ENCODE results near the gene CUTA. TPM values are rescaled to one million over a fixed set of nuclear protein-coding genes. Genes with fewer than 3 reads are reported as not detected.

The CUTA gene
- polyA plus RNA-seq, 1 donor from 2014 or later, result 343 TPM

GRCh38 chr6:33442283-33442682 is 24.4 kb upstream of the CUTA start:
- Histone ChIP-seq H3K4me3 (ENCODE audit: low read length) (no peak overlapping the region), H3K9ac (ENCODE audit: low read length) (no peak overlapping the region), H2AFZ (ENCODE audit: low read depth, low read length) (no peak overlapping the region), H3K36me3 (ENCODE audit: insufficient read depth, low read length) (no peaks in the 10 kb centered on the region), H3K27me3 (ENCODE audit: insufficient read depth, low read depth, low read length) (no peaks in the 10 kb centered on the region), H3K9me2 (ENCODE audit: insufficient read depth, low read length) (no peaks in the 10 kb centered on the region), H3K9me3 (ENCODE audit: low read length) (no peaks in the 10 kb centered on the region), H4K20me1 (ENCODE audit: insufficient read depth) (no peaks in the 10 kb centered on the region), H3K4me2 (ENCODE audit: low read length) (no peak overlapping the region), H3F3A (ENCODE audit: insufficient read depth, low read length, poor library complexity, severe bottlenecking) (no peaks in the 10 kb centered on the region), H3K27ac (ENCODE audit: low read length) (no peak overlapping the region), H3K79me2 (replicated peaks; ENCODE audit: insufficient read depth, low read length) (no peaks in the 10 kb centered on the region)
- no peak for TF ChIP-seq MXI1 (conservative IDR thresholded peaks at IDR 0.05; ENCODE audit: poor library complexity, severe bottlenecking)
- no peak for TF ChIP-seq RAD21 (conservative IDR thresholded peaks at IDR 0.05)
- no peak for TF ChIP-seq POLR2AphosphoS5 (IDR thresholded peaks at IDR 0.05)
- TF ChIP-seq EP300 (conservative IDR thresholded peaks at IDR 0.05; ENCODE audit: poor library complexity, severe bottlenecking), result no peak
- TF ChIP-seq CTCF (IDR thresholded peaks at IDR 0.05; ENCODE audit: poor library complexity, severe bottlenecking), result no peak
- TF ChIP-seq EZH2 (IDR thresholded peaks at IDR 0.05; ENCODE audit: borderline replicate concordance, insufficient read depth, low read length, poor library complexity, severe bottlenecking), result no peak
- no peak for TF ChIP-seq TAF1 (IDR thresholded peaks at IDR 0.05; ENCODE audit: low read depth)
- no peak for TF ChIP-seq REST (IDR thresholded peaks at IDR 0.05; ENCODE audit: borderline replicate concordance)
- no peak for TF ChIP-seq SMC3 (conservative IDR thresholded peaks at IDR 0.05; ENCODE audit: poor library complexity)

- Histone ChIP-seq H3K79me2 (replicated peaks; ENCODE audit: insufficient read depth, low read length) (no peaks in the 10 kb centered on the region), H3K27me3 (ENCODE audit: insufficient read depth, low read depth, low read length) (no peaks in the 10 kb centered on the region), H3K4me2 (ENCODE audit: low read length) (no peak overlapping the region), H3K9me2 (ENCODE audit: insufficient read depth, low read length) (no peaks in the 10 kb centered on the region), H3K9ac (ENCODE audit: low read length) (no peak overlapping the region), H2AFZ (ENCODE audit: low read depth, low read length) (no peak overlapping the region), H3F3A (ENCODE audit: insufficient read depth, low read length, poor library complexity, severe bottlenecking) (no peaks in the 10 kb centered on the region), H3K4me3 (ENCODE audit: low read length) (no peak overlapping the region), H3K9me3 (ENCODE audit: low read length) (no peaks in the 10 kb centered on the region), H4K20me1 (ENCODE audit: insufficient read depth) (no peaks in the 10 kb centered on the region), H3K36me3 (ENCODE audit: insufficient read depth, low read length) (no peaks in the 10 kb centered on the region), H3K27ac (ENCODE audit: low read length) (no peak overlapping the region)
- TF ChIP-seq TAF1 (IDR thresholded peaks at IDR 0.05; ENCODE audit: low read depth) (no peak), RAD21 (conservative IDR thresholded peaks at IDR 0.05) (no peak), EP300 (conservative IDR thresholded peaks at IDR 0.05; ENCODE audit: poor library complexity, severe bottlenecking) (no peak), EZH2 (IDR thresholded peaks at IDR 0.05; ENCODE audit: borderline replicate concordance, insufficient read depth, low read length, poor library complexity, severe bottlenecking) (no peak), MXI1 (conservative IDR thresholded peaks at IDR 0.05; ENCODE audit: poor library complexity, severe bottlenecking) (no peak), REST (IDR thresholded peaks at IDR 0.05; ENCODE audit: borderline replicate concordance) (no peak), SMC3 (conservative IDR thresholded peaks at IDR 0.05; ENCODE audit: poor library complexity) (no peak), POLR2AphosphoS5 (IDR thresholded peaks at IDR 0.05) (no peak), CTCF (IDR thresholded peaks at IDR 0.05; ENCODE audit: poor library complexity, severe bottlenecking) (no peak)
Observed at GRCh38 chr6:33441457-33441856, 23.6 kb upstream of the CUTA start.
